Panc1 (cell line): Measurements from ENCODE around the gene OR2T1. TPM values are rescaled to one million over a fixed set of nuclear protein-coding genes. Genes with fewer than 3 reads are reported as not detected.
"Not testable (repeated sequence)": the region's sequence is repeated elsewhere in the genome, so short reads cannot be mapped to it uniquely, and the experiment has no call there.

Experiments
- ATAC-seq: fragments of 200-7000 bp; cut with Tn5 transposase; 2 replicates; pipeline ENCODE4 v1.9.1; 2020; ENCODE audit warnings: mild to moderate bottlenecking, moderate library complexity
- BruUV-seq: library from RNA; stranded (reverse); fragments of 400-500 nt; replicated peaks from 2 replicates; lab custom pipeline; 2021; lab: Mats Ljungman, UMichigan
- CTCF ChIA-PET: fragments of 300-600 bp; sonication (Branson Sonifier 250); formaldehyde crosslinking; loops from one replicate; lab custom pipeline; 2022; ENCODE audit warnings: antibody characterized with exemption; lab: Charles Lee
- POLR2A ChIA-PET: fragments of 300-600 bp; sonication (Branson Sonifier 250); formaldehyde crosslinking; loops from one replicate; lab custom pipeline; 2022; ENCODE audit warnings: antibody characterized with exemption; lab: Charles Lee
- DNase-seq: peaks from one replicate; pipeline ENCODE4 v3.0.0-alpha.2; 2010; ENCODE audit warnings: low read depth, low spot score
- H3K27ac ChIP-seq: 2 replicates; pipeline ENCODE4 v1.5.1; 2011; ENCODE audit warnings: mild to moderate bottlenecking, low read length, inconsistent platforms
- H3K27me3 ChIP-seq: fragments of 200-500 bp; sonication (Bioruptor generic); 2 replicates; pipeline ENCODE4 v1.6.0; 2014; ENCODE audit warnings: low read length, inconsistent platforms; ENCODE audit not compliant: control insufficient read depth, insufficient read depth
- H3K36me3 ChIP-seq: fragments of 200-500 bp; sonication (Bioruptor generic); 2 replicates; pipeline ENCODE4 v1.5.1; 2014; ENCODE audit warnings: inconsistent platforms, mild to moderate bottlenecking, low read length, moderate library complexity; ENCODE audit not compliant: control insufficient read depth, insufficient read depth
- H3K4me1 ChIP-seq: 2 replicates; pipeline ENCODE4 v1.5.1; 2011; ENCODE audit warnings: inconsistent platforms, mild to moderate bottlenecking, low read length, moderate library complexity; ENCODE audit not compliant: control insufficient read depth, insufficient read depth
- H3K4me3 ChIP-seq, 2 experiments: 2 replicates each; pipeline ENCODE4 v1.5.1; 2011 to 2012; ENCODE audit warnings: low read depth in 2 of 2, low read length in 2 of 2, mild to moderate bottlenecking in 2 of 2, inconsistent platforms in 1 of 2, moderate library complexity in 1 of 2
- H3K9me3 ChIP-seq: fragments of 200-500 bp; sonication (Bioruptor generic); 2 replicates; pipeline ENCODE4 v1.5.1; 2014; ENCODE audit warnings: low read depth, mild to moderate bottlenecking, inconsistent platforms, low read length, moderate library complexity; ENCODE audit not compliant: control insufficient read depth, insufficient read depth
- in situ Hi-C: cut with HindIII; loops from 2 replicates; pipeline ENCODE4 v1.10.0; 2016; ENCODE audit warnings: low sequenced_read_pairs, low pct_unique_long_range_greater_than_20kb
- intact Hi-C: fragments of 100-400 bp; cut with micrococcal nuclease; formaldehyde crosslinking; loops from one replicate; pipeline ENCODE4 v1.10.0; 2022; ENCODE audit not compliant: unreplicated experiment
- total RNA-seq: library from RNA; stranded (reverse); gene quantifications from one replicate; pipeline ENCODE4 v1.2.1, GENCODE V29; 2021; ENCODE audit not compliant: unreplicated experiment

OR2T1 gene
- total RNA-seq, 1 experiment from 2014 or later = not detected

- H3K27ac ChIP-seq, H3K27me3 ChIP-seq, POLR2A ChIA-PET, H3K36me3 ChIP-seq, BruUV-seq, H3K4me3 ChIP-seq, H3K9me3 ChIP-seq, intact Hi-C loops, H3K4me1 ChIP-seq, ATAC-seq, CTCF ChIA-PET, DNase-seq, in situ Hi-C loops: not testable (repeated sequence)
Observed at GRCh38 chr1:248455045-248455444, 52.2 kb downstream of the OR2T1 start.

GRCh38 chr1:248456635-248457034 is 53.8 kb downstream of the OR2T1 start:
- BruUV-seq, ATAC-seq, H3K9me3 ChIP-seq, intact Hi-C loops, H3K4me3 ChIP-seq, CTCF ChIA-PET, H3K27me3 ChIP-seq, in situ Hi-C loops, DNase-seq, POLR2A ChIA-PET, H3K27ac ChIP-seq, H3K36me3 ChIP-seq, H3K4me1 ChIP-seq: not testable (repeated sequence)

Other genes starting within 250 kb of the OR2T1 start
- not detected for gene OR2M2, start 228.2 kb upstream of the OR2T1 start, total RNA-seq
- gene OR2M3, start 205.8 kb upstream of the OR2T1 start, total RNA-seq = not detected
- not detected for gene OR2M4, start 171.6 kb upstream of the OR2T1 start, total RNA-seq
- gene OR2T33, start 125.1 kb upstream of the OR2T1 start, total RNA-seq = not detected
- not detected for gene OR2T12, start 99.6 kb upstream of the OR2T1 start, total RNA-seq
- gene OR2M7, start 78.5 kb upstream of the OR2T1 start, total RNA-seq = not detected
- gene OR14C36, start 54.3 kb upstream of the OR2T1 start, total RNA-seq = not detected
- not detected for gene OR2T4, start 41.4 kb upstream of the OR2T1 start, total RNA-seq
- not detected for gene OR2T6, start 27.3 kb upstream of the OR2T1 start, total RNA-seq
- not detected for gene OR2T2, start 42.6 kb downstream of the OR2T1 start, total RNA-seq
- gene OR2T3, start 70.3 kb downstream of the OR2T1 start, total RNA-seq = not detected
- gene OR2T5, start 85.5 kb downstream of the OR2T1 start, total RNA-seq = not detected
- not detected for gene OR2G6, start 105.0 kb downstream of the OR2T1 start, total RNA-seq
- gene OR2T29, start 159.7 kb downstream of the OR2T1 start, total RNA-seq = not detected
- gene OR2T34, start 171.7 kb downstream of the OR2T1 start, total RNA-seq = not detected
- not detected for gene OR2T10, start 194.7 kb downstream of the OR2T1 start, total RNA-seq
- gene OR2T11, start 232.0 kb downstream of the OR2T1 start, total RNA-seq = not detected
- not detected for gene OR2T35, start 242.2 kb downstream of the OR2T1 start, total RNA-seq